ENCODE measurements around the gene EIF2S2. TPM values are rescaled to one million over a fixed set of nuclear protein-coding genes. Genes with fewer than 3 reads are reported as not detected.
"Not testable (repeated sequence)": the region's sequence is repeated elsewhere in the genome, so short reads cannot be mapped to it uniquely, and the experiment has no call there.

Gene EIF2S2
- total RNA-seq, 2 donors from 2014 or later, result 106 to 144 TPM

DNA sequence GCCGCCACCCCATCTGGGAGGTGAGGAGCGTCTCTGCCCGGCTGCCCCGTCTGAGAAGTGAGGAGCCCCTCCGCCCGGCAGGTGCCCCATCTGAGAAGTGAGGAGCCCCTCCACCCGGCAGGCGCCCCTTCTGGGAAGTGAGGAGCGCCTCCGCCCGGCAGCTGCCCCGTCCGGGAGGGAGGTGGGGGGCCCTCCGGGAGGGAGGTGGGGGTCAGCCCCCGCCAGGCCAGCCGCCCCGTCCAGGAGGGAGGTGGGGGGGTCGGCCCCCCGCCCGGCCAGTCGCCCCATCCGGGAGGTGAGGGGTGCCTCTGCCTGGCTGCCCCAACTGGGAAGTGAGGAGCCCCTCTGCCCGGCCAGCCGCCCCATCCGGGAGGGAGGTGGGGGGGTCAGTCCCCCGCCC lies 20.4 kb upstream of the EIF2S2 start:
- Mint-ChIP-seq H3K9me3 (peaks cover 21% of the 10 kb centered on the region), H3K4me1 (peaks cover 13% of the 10 kb centered on the region), H3K27me3 (ENCODE audit: insufficient read depth) (peaks cover 11% of the 10 kb centered on the region)
- H3K36me3 Mint-ChIP-seq (ENCODE audit: low read depth); H3K9me3 ChIP-seq (ENCODE audit: control insufficient read depth, low read length); H3K9ac ChIP-seq (ENCODE audit: extremely low read depth, low read length, poor library complexity, severe bottlenecking); H3K4me3 ChIP-seq (ENCODE audit: low read length); H3K4me3 Mint-ChIP-seq; H3K27ac ChIP-seq (ENCODE audit: low read depth, low read length); H3K27me3 ChIP-seq (ENCODE audit: control insufficient read depth, insufficient read depth, low read length, poor library complexity, severe bottlenecking); H3K4me1 ChIP-seq (ENCODE audit: control insufficient read depth, insufficient read depth, low read length); DNase-seq; H3K36me3 ChIP-seq (ENCODE audit: control insufficient read depth, insufficient read depth, low read length); H3K27ac Mint-ChIP-seq: not testable (repeated sequence)
- 95% methylated on average over 14 of the region's 26 CpGs; no CpG with 5 or more reads in 1 of the 2 experiments for WGBS, 2 experiments (ENCODE audit: insufficient coverage in 1 of 2, insufficient read length in 1 of 2)

DNA sequence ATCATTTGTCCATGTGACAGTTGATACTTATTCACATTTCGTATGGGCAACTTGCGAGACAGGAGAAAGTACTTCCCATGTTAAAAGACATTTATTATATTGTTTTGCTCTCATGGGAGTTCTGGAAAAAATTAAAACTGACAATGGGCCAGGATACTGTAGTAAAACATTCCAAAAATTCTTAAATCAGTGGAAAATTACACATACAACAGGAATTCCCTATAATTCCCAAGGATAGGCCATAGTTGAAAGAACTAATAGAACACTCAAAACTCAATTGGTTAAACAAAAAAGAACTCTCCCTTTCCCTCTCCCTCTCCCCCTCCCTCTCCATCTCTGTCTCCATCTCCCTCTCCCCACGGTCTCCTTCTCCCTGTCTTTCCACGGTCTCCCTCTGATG lies 19.4 kb upstream of the EIF2S2 start:
- Histone ChIP-seq H3K9me3 (ENCODE audit: control insufficient read depth, low read length) (peaks cover 3% of the 10 kb centered on the region), H3K4me3 (ENCODE audit: low read length) (no peak overlapping the region), H3K27ac (ENCODE audit: low read depth, low read length) (no peak overlapping the region), H3K9ac (ENCODE audit: extremely low read depth, low read length, poor library complexity, severe bottlenecking) (no peak overlapping the region), H3K27me3 (ENCODE audit: control insufficient read depth, insufficient read depth, low read length, poor library complexity, severe bottlenecking) (no peaks in the 10 kb centered on the region), H3K36me3 (ENCODE audit: control insufficient read depth, insufficient read depth, low read length) (no peaks in the 10 kb centered on the region), H3K4me1 (ENCODE audit: control insufficient read depth, insufficient read depth, low read length) (no peaks in the 10 kb centered on the region)
- DNase-seq, result no peak
- TF ChIP-seq, protein P1, sequence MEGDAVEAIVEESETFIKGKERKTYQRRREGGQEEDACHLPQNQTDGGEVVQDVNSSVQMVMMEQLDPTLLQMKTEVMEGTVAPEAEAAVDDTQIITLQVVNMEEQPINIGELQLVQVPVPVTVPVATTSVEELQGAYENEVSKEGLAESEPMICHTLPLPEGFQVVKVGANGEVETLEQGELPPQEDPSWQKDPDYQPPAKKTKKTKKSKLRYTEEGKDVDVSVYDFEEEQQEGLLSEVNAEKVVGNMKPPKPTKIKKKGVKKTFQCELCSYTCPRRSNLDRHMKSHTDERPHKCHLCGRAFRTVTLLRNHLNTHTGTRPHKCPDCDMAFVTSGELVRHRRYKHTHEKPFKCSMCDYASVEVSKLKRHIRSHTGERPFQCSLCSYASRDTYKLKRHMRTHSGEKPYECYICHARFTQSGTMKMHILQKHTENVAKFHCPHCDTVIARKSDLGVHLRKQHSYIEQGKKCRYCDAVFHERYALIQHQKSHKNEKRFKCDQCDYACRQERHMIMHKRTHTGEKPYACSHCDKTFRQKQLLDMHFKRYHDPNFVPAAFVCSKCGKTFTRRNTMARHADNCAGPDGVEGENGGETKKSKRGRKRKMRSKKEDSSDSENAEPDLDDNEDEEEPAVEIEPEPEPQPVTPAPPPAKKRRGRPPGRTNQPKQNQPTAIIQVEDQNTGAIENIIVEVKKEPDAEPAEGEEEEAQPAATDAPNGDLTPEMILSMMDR (conservative IDR thresholded peaks at IDR 0.05), result no peak
- H3K36me3 Mint-ChIP-seq (ENCODE audit: low read depth), result peaks cover 5% of the 10 kb centered on the region
- H3K9me3 Mint-ChIP-seq, result peaks cover 18% of the 10 kb centered on the region
- WGBS, 2 experiments (ENCODE audit: insufficient coverage in 1 of 2, insufficient read length in 1 of 2), result 95 to 100% methylated on average over 2 to 4 of the region's 4 CpGs
- H3K27ac Mint-ChIP-seq, result no peak overlapping the region
- H3K4me3 Mint-ChIP-seq, result no peak overlapping the region
- peaks cover 13% of the 10 kb centered on the region for H3K4me1 Mint-ChIP-seq
- H3K27me3 Mint-ChIP-seq (ENCODE audit: insufficient read depth), result peaks cover 15% of the 10 kb centered on the region

- H3K36me3 ChIP-seq (ENCODE audit: control insufficient read depth, insufficient read depth, low read length), result no peaks in the 10 kb centered on the region
- H3K27ac ChIP-seq (ENCODE audit: low read depth, low read length), result no peak overlapping the region
- TF ChIP-seq, protein P1 (conservative IDR thresholded peaks at IDR 0.05), result peak; percentile 97
- no peaks in the 10 kb centered on the region for H3K27me3 ChIP-seq (ENCODE audit: control insufficient read depth, insufficient read depth, low read length, poor library complexity, severe bottlenecking)
- peaks cover 6% of the 10 kb centered on the region for H3K9me3 ChIP-seq (ENCODE audit: control insufficient read depth, low read length)
- H3K27ac Mint-ChIP-seq, result no peak overlapping the region
- peaks cover 9% of the 10 kb centered on the region for H3K4me1 Mint-ChIP-seq
- no peak overlapping the region for H3K4me3 ChIP-seq (ENCODE audit: low read length)
- H3K36me3 Mint-ChIP-seq (ENCODE audit: low read depth), result peaks cover 5% of the 10 kb centered on the region
- no peak overlapping the region for H3K4me3 Mint-ChIP-seq
- peaks cover 18% of the 10 kb centered on the region for H3K9me3 Mint-ChIP-seq
- 19 to 33% methylated on average over 1 to 10 of the region's 10 CpGs for WGBS, 2 experiments (ENCODE audit: insufficient coverage in 1 of 2, insufficient read length in 1 of 2)
- H3K4me1 ChIP-seq (ENCODE audit: control insufficient read depth, insufficient read depth, low read length), result peaks cover 2% of the 10 kb centered on the region
- peak; percentile 79 for DNase-seq
- H3K27me3 Mint-ChIP-seq (ENCODE audit: insufficient read depth), result peaks cover 15% of the 10 kb centered on the region
- no peak overlapping the region for H3K9ac ChIP-seq (ENCODE audit: extremely low read depth, low read length, poor library complexity, severe bottlenecking)
Observed at GRCh38 chr20:34129518-34130162, 17.6 kb upstream of the EIF2S2 start.

Data from endodermal cell (in vitro differentiated cells).